Endodermal cell (in vitro differentiated cells): ENCODE results near the gene PACS1. TPM values are rescaled to one million over a fixed set of nuclear protein-coding genes. Genes with fewer than 3 reads are reported as not detected.

Experiments
- DNase-seq: peaks from one replicate; pipeline ENCODE4 v3.0.0-alpha.2; 2017
- H3K27ac ChIP-seq: 2 replicates; pipeline ENCODE4 v1.5.1; 2013; ENCODE audit warnings: mild to moderate bottlenecking, low read depth, low read length, moderate library complexity
- H3K27me3 ChIP-seq: 2 replicates; pipeline ENCODE4 v1.6.1; 2013; ENCODE audit warnings: mild to moderate bottlenecking, low read length, moderate library complexity; ENCODE audit not compliant: insufficient read depth, control insufficient read depth, poor library complexity, severe bottlenecking
- H3K36me3 ChIP-seq: 2 replicates; pipeline ENCODE4 v1.7.0; 2013; ENCODE audit warnings: mild to moderate bottlenecking, low read length, moderate library complexity; ENCODE audit not compliant: control insufficient read depth, insufficient read depth
- H3K4me1 ChIP-seq: one replicate; pipeline ENCODE4 v1.7.0; 2013; ENCODE audit warnings: low read length; ENCODE audit not compliant: control insufficient read depth, insufficient read depth
- H3K4me3 ChIP-seq: 2 replicates; pipeline ENCODE4 v1.5.1; 2013; ENCODE audit warnings: mild to moderate bottlenecking, low read length, moderate library complexity
- H3K9ac ChIP-seq: 2 replicates; pipeline ENCODE4 v1.6.1; 2013; ENCODE audit warnings: mild to moderate bottlenecking, low read length, moderate library complexity; ENCODE audit not compliant: poor library complexity, severe bottlenecking; ENCODE audit errors: extremely low read depth
- H3K9me3 ChIP-seq: 2 replicates; pipeline ENCODE4 v1.6.1; 2013; ENCODE audit warnings: mild to moderate bottlenecking, low read length, moderate library complexity; ENCODE audit not compliant: control insufficient read depth
- H3K27ac Mint-ChIP-seq: 2 replicates; pipeline ENCODE4 v1.8.0; 2020; ENCODE audit warnings: mixed read lengths
- H3K27me3 Mint-ChIP-seq: 2 replicates; pipeline ENCODE4 v1.8.0; 2021; ENCODE audit warnings: mild to moderate bottlenecking, mixed read lengths; ENCODE audit not compliant: insufficient read depth
- H3K36me3 Mint-ChIP-seq: 2 replicates; pipeline ENCODE4 v1.8.0; 2020; ENCODE audit warnings: low read depth, mixed read lengths
- H3K4me1 Mint-ChIP-seq: 2 replicates; pipeline ENCODE4 v1.8.0; 2020; ENCODE audit warnings: mixed read lengths
- H3K4me3 Mint-ChIP-seq: 2 replicates; pipeline ENCODE4 v1.8.0; 2020; ENCODE audit warnings: mild to moderate bottlenecking, moderate library complexity, mixed read lengths
- H3K9me3 Mint-ChIP-seq: 2 replicates; pipeline ENCODE4 v1.8.0; 2020; ENCODE audit warnings: mild to moderate bottlenecking, mixed read lengths
- WGBS, 2 experiments: methylation state at CpG; one replicate each; pipeline versions ENCODE4 v1.1.5 to v1.1.7; 2013; ENCODE audit warnings: missing lambda C conversion rate in 2 of 2, mixed read lengths in 1 of 2; ENCODE audit not compliant: insufficient coverage in 1 of 2, insufficient read length in 1 of 2; 5-methylcytosine and 5-hydroxymethylcytosine counted together
- total RNA-seq, 2 donors: library from RNA; stranded (reverse); fragmentation: NEBNext Ultra II Directional in 1 of 2; extraction: Animal tissue kit (Norgen Biotek cat#: 25700) in 1 of 2; gene quantifications; 2 replicates in 1 of 2; 3 replicates in 1 of 2; pipeline ENCODE4 v1.2.1, GENCODE V29; 2021
- TF ChIP-seq, protein P1 (sequence below): fragments of 200-600 bp; sonication (generic); conservative IDR thresholded peaks from 2 replicates; pipeline ENCODE4 v1.5.0; 2021; ENCODE audit warnings: antibody characterized with exemption, mild to moderate bottlenecking

The PACS1 gene
- total RNA-seq, 2 donors from 2014 or later = 67.0 to 67.1 TPM

DNA sequence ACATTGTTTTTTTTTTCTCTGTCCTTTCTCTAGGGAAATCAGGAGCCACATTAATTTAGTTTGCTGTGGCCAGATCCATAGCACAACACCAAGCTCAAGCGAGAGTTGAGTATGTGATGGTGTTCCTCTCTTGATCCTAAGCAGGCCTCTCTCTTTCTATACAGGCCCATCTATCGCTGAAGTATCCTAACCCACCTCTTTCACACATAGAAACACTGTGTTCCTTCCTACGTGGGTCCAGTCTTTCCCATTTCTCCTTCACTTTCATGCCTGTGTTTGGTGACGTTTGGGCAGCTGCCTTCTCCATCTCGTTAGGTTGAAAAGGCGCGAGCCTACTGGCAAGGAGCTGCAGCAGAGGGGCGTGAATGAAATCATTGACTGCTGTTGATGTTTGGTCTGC, 2.4 kb downstream of the PACS1 start:
- Histone ChIP-seq H3K9me3 (no peaks in the 10 kb centered on the region), H3K27me3 (no peaks in the 10 kb centered on the region), H3K9ac (no peak overlapping the region), H3K4me3 (peak overlapping the region; percentile 85), H3K36me3 (peaks cover 56% of the 10 kb centered on the region), H3K27ac (no peak overlapping the region), H3K4me1 (peaks cover 5% of the 10 kb centered on the region)
- TF ChIP-seq, protein P1, sequence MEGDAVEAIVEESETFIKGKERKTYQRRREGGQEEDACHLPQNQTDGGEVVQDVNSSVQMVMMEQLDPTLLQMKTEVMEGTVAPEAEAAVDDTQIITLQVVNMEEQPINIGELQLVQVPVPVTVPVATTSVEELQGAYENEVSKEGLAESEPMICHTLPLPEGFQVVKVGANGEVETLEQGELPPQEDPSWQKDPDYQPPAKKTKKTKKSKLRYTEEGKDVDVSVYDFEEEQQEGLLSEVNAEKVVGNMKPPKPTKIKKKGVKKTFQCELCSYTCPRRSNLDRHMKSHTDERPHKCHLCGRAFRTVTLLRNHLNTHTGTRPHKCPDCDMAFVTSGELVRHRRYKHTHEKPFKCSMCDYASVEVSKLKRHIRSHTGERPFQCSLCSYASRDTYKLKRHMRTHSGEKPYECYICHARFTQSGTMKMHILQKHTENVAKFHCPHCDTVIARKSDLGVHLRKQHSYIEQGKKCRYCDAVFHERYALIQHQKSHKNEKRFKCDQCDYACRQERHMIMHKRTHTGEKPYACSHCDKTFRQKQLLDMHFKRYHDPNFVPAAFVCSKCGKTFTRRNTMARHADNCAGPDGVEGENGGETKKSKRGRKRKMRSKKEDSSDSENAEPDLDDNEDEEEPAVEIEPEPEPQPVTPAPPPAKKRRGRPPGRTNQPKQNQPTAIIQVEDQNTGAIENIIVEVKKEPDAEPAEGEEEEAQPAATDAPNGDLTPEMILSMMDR = no peak
- WGBS, 2 experiments = 95% methylated on average over 8 of the region's 8 CpGs
- Mint-ChIP-seq H3K27ac (no peak overlapping the region), H3K36me3 (peaks cover 54% of the 10 kb centered on the region), H3K27me3 (no peaks in the 10 kb centered on the region), H3K9me3 (no peaks in the 10 kb centered on the region), H3K4me1 (peaks cover 25% of the 10 kb centered on the region), H3K4me3 (peak overlapping the region; percentile 75)
- peak; percentile 26 for DNase-seq

DNA sequence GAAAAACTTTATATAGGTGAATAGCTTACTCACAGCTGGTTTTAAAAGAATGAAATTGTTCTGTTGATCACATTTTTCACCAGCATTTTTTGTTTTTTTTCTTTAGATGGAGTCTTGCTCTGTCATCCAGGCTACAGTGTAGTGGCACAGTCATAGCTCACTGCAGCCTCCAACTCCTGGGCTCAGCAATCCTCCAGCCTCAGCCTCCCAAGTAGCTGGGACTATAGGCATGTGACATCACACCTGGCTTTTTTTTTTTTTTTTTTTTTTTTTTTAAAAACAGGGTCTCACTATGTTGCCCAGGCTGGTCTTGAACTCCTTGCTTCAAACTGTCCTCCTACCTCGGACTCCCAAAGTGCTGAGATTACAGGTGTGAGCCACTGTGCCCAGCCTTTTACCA, 3.6 kb downstream of the PACS1 start:
- H3K27me3 Mint-ChIP-seq = no peaks in the 10 kb centered on the region
- TF ChIP-seq, protein P1 = no peak
- no peak overlapping the region for H3K4me3 Mint-ChIP-seq
- no peak overlapping the region for H3K9ac ChIP-seq
- H3K27ac Mint-ChIP-seq = no peak overlapping the region
- peaks cover 5% of the 10 kb centered on the region for H3K4me1 ChIP-seq
- WGBS, 2 experiments = 93% methylated on average over 1 of the region's 1 CpG; no CpG with 5 or more reads in 1 of the 2 experiments
- H3K4me1 Mint-ChIP-seq = peaks cover 28% of the 10 kb centered on the region
- H3K36me3 Mint-ChIP-seq = peaks cover 49% of the 10 kb centered on the region
- peaks cover 55% of the 10 kb centered on the region for H3K36me3 ChIP-seq
- no peaks in the 10 kb centered on the region for H3K9me3 Mint-ChIP-seq
- no peaks in the 10 kb centered on the region for H3K9me3 ChIP-seq
- no peaks in the 10 kb centered on the region for H3K27me3 ChIP-seq
- no peak overlapping the region for H3K4me3 ChIP-seq
- no peak for DNase-seq
- no peak overlapping the region for H3K27ac ChIP-seq

DNA sequence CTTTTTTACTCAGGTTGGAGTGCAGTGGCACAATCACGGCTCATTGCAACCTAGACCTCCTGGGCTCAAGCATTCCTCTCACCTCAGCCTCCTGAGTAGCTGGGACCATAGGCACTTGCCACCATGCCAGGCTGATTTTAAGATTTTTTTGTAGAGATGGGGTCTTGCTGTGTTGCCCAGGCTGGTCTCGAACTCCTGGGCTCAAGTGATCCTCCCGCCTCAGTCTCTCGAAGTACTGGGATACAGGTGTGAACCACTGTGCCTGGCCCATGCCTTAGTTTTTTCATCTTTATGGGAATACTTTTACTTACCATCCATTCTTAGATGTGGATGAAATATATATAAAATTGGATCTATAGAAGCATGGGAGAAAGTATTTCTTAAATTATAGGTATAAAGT, 5.2 kb downstream of the PACS1 start:
- peaks cover 48% of the 10 kb centered on the region for H3K36me3 ChIP-seq
- WGBS, 2 experiments = 88 to 98% methylated on average over 1 to 4 of the region's 4 CpGs
- DNase-seq = no peak
- Mint-ChIP-seq H3K27me3 (no peaks in the 10 kb centered on the region), H3K36me3 (peaks cover 42% of the 10 kb centered on the region), H3K4me3 (no peak overlapping the region), H3K27ac (no peak overlapping the region), H3K9me3 (no peaks in the 10 kb centered on the region), H3K4me1 (peaks cover 31% of the 10 kb centered on the region)
- no peak overlapping the region for H3K4me3 ChIP-seq
- H3K27me3 ChIP-seq = no peaks in the 10 kb centered on the region
- no peaks in the 10 kb centered on the region for H3K4me1 ChIP-seq
- H3K27ac ChIP-seq = no peak overlapping the region
- H3K9ac ChIP-seq = no peak overlapping the region
- no peaks in the 10 kb centered on the region for H3K9me3 ChIP-seq
- TF ChIP-seq, protein P1 = no peak
